ENCODE results near the gene DUSP1. TPM values are rescaled to one million over a fixed set of nuclear protein-coding genes. Genes with fewer than 3 reads are reported as not detected.

Gene DUSP1
- total and polyA plus RNA-seq, 8 donors, result 33.0 to 534 (median 239) TPM

Other genes with a start within 250 kb of the DUSP1 start
- gene NEURL1B, start 129.9 kb downstream of the DUSP1 start, total RNA-seq, result 10 to 100 TPM; 11.8 to 22.0 TPM
- 10 to 100 TPM; 28.1 to 34.1 (median 29.6) TPM for gene NEURL1B, start 129.9 kb downstream of the DUSP1 start, polyA plus RNA-seq (ENCODE audit: insufficient read length in 6 of 6)
- 100 to 1,000 TPM; 165 to 229 TPM for gene ERGIC1, start 63.1 kb upstream of the DUSP1 start, total RNA-seq
- 100 to 1,000 TPM; 116 to 127 (median 124) TPM for gene ERGIC1, start 63.1 kb upstream of the DUSP1 start, polyA plus RNA-seq (ENCODE audit: insufficient read length in 6 of 6)
- 10 to 100 TPM; 28.3 to 33.7 TPM for gene RPL26L1, start 188.2 kb upstream of the DUSP1 start, total RNA-seq
- gene RPL26L1, start 188.2 kb upstream of the DUSP1 start, polyA plus RNA-seq (ENCODE audit: insufficient read length in 6 of 6), result 10 to 100 TPM; 39.6 to 46.4 (median 42.3) TPM
- gene ATP6V0E1, start 212.6 kb upstream of the DUSP1 start, total RNA-seq, result 100 to 1,000 TPM; 380 to 385 TPM
- gene ATP6V0E1, start 212.6 kb upstream of the DUSP1 start, polyA plus RNA-seq (ENCODE audit: insufficient read length in 6 of 6), result 100 to 1,000 TPM; 132 to 163 (median 150) TPM

Data from left lung (tissue), 8 donors.